ENCODE measurements around the gene AMIGO1.

The AMIGO1 gene

GRCh38 chr1:109535481-109535880 is 26.0 kb upstream of the AMIGO1 start:
- DNase-seq: no peak
- in situ Hi-C loops (cut with MboI; ENCODE audit: low pct_unique_long_range_greater_than_20kb, low sequenced_read_pairs): loop anchor here (25.0 kb wide), 1 partner anchor 452 kb away; the partner anchor contains the start of gene AHCYL1

GRCh38 chr1:109534307-109534858 is 24.9 kb upstream of the AMIGO1 start:
- DNase-seq: no peak
- in situ Hi-C loops (cut with MboI; ENCODE audit: low pct_unique_long_range_greater_than_20kb, low sequenced_read_pairs): loop anchor here (25.0 kb wide), 1 partner anchor 453 kb away; the partner anchor contains the start of gene AHCYL1

DNA sequence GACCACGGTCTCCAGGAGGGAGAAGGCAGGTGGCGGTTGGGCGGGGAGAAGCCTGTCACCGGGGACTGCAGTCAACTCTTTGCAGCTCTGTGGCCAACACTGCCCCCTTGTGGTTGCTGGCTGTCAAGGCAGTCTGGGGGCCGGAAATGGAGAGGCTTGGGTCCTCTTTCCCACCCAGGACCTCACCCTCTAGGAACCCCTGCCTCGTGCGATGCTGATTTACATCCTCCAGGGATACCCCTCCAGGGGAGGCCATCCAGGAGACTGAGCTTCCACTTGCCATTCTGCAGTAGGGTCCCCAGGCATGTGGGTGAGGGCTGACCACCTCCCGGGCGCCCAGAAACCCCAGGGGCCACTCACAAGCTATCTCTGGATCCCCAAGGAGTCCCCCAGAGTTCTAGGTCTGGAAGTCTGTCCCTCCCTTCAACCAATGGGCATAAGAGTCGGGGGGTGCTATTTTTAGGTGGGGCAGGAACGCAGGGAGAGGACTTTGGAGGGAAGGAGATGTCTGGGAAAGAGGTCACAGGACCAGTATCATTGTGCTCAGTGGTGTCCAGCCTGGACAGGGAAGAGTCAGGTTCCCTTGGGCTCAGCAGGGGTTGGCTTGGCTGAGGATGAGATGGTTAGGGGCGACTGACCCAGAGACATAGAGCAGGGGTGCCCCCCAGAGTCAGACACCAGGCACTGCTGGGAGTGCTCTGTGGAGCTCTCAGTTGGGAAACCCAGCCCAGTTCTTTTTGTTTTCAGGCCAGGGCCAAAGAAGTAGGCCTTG is 23.0 kb upstream of the AMIGO1 start:
- DNase-seq: peak; percentile 86
- in situ Hi-C loops (cut with MboI; ENCODE audit: low pct_unique_long_range_greater_than_20kb, low sequenced_read_pairs): loop anchor here (25.0 kb wide), 1 partner anchor 455 kb away; the partner anchor contains the start of gene AHCYL1

GRCh38 chr1:109531826-109532364 is 22.4 kb upstream of the AMIGO1 start:
- in situ Hi-C loops (cut with MboI; ENCODE audit: low pct_unique_long_range_greater_than_20kb, low sequenced_read_pairs): loop anchor here (25.0 kb wide), 1 partner anchor 455 kb away; the partner anchor contains the start of gene AHCYL1
- DNase-seq: no peak

DNA sequence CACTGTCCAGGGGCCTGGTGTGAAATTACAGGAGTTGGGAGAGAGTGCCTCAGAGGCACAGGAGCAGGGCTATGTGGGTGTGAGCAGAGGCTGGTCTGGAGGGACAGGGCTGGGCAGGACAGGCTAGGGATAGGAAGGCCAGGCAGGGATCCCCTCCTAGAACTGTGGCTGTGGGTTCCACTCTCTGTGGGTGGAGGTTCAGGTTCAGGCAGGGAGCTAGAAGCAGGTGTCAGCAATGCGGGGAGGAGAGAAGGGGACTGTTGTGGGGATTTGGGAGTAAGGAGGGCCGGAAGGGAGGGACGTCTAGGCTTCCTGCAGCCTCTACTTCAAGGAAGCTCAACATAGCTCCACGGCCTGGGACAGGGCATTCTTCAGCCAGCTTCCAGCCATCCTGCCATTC is 21.9 kb upstream of the AMIGO1 start:
- in situ Hi-C loops (cut with MboI; ENCODE audit: low pct_unique_long_range_greater_than_20kb, low sequenced_read_pairs): loop anchor here (25.0 kb wide), 1 partner anchor 456 kb away; the partner anchor contains the start of gene AHCYL1
- DNase-seq: no peak

DNA sequence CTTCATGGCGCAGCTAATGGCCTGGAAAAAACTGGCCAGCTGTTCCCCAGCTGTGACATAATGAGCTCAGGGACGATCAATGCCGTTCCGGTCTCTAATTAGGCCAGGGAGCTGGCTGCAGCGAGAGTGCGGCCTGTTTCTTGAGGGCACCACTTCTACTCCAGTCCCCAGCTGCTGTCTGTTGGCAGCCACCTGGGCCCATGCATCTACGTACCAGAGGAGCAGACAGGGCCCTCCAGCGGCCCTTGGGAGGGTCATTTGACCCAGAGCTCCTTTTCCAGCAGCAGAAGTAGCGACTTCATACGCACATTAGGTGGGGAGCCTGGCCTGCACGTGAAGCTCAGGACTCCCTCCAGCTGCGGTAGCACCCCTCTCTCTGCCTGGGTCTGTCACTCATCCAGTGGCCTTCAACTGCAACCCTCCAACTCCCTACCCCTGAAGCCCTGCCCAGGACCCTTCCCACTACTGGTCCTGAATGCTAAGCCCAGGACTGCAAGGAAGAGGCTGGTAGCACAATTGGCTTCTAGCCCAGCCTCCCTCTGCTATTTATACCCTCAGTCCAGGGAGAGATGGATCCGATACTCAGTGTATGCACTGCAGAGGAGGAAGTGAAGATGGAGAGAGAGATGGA is 21.0 kb upstream of the AMIGO1 start:
- in situ Hi-C loops (cut with MboI; ENCODE audit: low pct_unique_long_range_greater_than_20kb, low sequenced_read_pairs): loop anchor here (25.0 kb wide), 1 partner anchor 457 kb away; the partner anchor contains the start of gene AHCYL1
- no peak for DNase-seq

DNA sequence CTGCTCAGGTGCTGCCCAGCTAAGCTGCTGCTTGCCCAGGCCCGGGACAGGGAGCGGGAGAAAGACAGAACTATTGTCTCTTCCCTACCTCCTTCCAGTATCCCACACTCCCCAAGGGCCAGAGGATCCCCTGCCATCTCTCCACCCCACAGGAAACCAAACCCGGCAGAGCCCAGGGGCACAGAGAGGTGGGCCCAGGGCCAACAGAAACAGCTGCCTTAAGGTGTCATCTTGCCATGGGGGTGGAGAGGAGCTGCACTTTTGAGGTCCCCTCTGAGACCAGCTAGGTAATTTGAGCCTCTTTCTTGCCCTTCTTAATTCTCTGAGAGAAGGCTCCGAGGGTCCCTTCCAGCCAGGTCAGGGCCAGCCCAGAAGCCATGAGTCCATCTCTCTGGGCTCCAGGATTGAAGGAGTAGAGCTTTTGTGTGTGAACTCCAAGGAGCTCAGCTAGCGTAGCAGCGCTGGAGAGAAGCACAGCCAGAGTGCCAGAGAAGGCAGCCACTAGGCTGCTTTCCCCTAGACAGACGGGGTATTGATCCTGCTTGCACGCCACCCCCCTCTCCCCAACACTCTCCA is 20.4 kb upstream of the AMIGO1 start:
- in situ Hi-C loops (cut with MboI; ENCODE audit: low pct_unique_long_range_greater_than_20kb, low sequenced_read_pairs): loop anchor here (25.0 kb wide), 1 partner anchor 457 kb away; the partner anchor contains the start of gene AHCYL1
- no peak for DNase-seq

DNA sequence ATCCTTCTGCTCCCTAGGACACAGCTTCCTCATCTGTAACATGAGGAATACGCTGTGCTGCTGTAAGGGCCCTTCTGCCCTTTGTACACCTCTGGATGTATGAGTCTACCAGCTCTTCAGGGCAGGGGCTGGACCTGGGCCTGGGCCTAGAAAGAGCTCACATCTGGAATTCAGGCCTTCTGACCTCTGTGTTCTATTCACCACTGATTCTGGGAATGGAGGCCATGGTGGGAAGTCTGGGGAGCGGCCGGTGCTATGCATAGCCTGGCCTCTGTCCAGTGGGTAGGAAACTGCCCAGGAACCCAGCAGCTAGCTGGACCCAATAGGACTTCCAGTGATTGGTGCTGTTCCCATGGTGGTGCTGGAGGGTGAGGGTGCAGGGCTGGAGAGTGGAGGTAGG is 19.2 kb upstream of the AMIGO1 start:
- DNase-seq: no peak
- in situ Hi-C loops (cut with MboI; ENCODE audit: low pct_unique_long_range_greater_than_20kb, low sequenced_read_pairs): loop anchor here (25.0 kb wide), 1 partner anchor 459 kb away; the partner anchor contains the start of gene AHCYL1

GRCh38 chr1:109527846-109528695 is 18.5 kb upstream of the AMIGO1 start:
- DNase-seq: no peak
- in situ Hi-C loops (cut with MboI; ENCODE audit: low pct_unique_long_range_greater_than_20kb, low sequenced_read_pairs): loop anchor here (25.0 kb wide), 1 partner anchor 459 kb away; the partner anchor contains the start of gene AHCYL1

GRCh38 chr1:109527098-109527811 is 17.7 kb upstream of the AMIGO1 start:
- no peak for DNase-seq
- in situ Hi-C loops (cut with MboI; ENCODE audit: low pct_unique_long_range_greater_than_20kb, low sequenced_read_pairs): loop anchor here (25.0 kb wide), 1 partner anchor 460 kb away; the partner anchor contains the start of gene AHCYL1

- DNase-seq: no peak
- in situ Hi-C loops (cut with MboI; ENCODE audit: low pct_unique_long_range_greater_than_20kb, low sequenced_read_pairs): no loop called here
Measured at GRCh38 chr1:109523706-109524105, 14.2 kb upstream of the AMIGO1 start.

GRCh38 chr1:109522026-109522425 is 12.5 kb upstream of the AMIGO1 start:
- no peak for DNase-seq
- in situ Hi-C loops (cut with MboI; ENCODE audit: low pct_unique_long_range_greater_than_20kb, low sequenced_read_pairs): no loop called here

- in situ Hi-C loops (cut with MboI; ENCODE audit: low pct_unique_long_range_greater_than_20kb, low sequenced_read_pairs): no loop called here
- no peak for DNase-seq
Measured at GRCh38 chr1:109521002-109521951, 11.8 kb upstream of the AMIGO1 start.

DNA sequence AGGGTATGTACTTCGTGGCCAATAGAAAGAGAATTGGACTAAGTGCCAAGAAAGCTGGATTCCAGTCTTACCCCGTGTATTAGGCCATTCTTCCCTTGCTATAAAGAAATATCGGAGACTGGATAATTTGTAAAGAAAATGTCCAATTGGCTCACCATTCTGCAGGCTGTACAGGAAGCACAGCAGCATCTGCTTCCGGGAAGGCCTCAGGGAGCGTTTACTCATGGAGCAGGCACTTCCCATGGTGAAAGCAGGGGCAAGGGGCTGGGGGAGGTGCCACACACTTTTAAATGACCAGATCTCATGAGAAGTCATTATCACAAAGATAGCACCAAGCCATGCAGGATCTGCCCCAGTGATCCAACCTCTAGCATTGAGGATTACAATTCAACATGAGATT is 7.8 kb upstream of the AMIGO1 start:
- DNase-seq: no peak
- in situ Hi-C loops (cut with MboI; ENCODE audit: low pct_unique_long_range_greater_than_20kb, low sequenced_read_pairs): no loop called here

DNA sequence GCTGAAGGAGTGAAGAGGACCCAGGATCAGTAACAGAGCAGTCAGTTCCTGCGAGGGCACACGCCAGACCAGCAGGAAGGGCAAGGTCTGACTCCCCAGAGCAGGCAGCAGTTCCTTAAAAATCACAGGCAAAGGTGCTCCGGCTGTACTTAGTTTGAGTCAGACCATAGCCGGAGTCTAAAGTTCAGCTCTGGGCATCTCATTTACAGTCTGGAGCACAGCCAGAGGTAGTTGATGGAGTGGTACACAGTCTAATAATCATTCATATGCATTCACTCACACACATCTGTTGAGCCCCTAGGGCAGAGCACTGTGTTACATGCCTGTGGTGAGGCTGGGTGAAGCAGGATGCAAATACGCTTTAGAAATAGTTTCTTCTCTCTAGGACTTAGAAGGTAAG is 7.3 kb upstream of the AMIGO1 start:
- in situ Hi-C loops (cut with MboI; ENCODE audit: low pct_unique_long_range_greater_than_20kb, low sequenced_read_pairs): no loop called here
- no peak for DNase-seq

GRCh38 chr1:109514846-109515245 is 5.3 kb upstream of the AMIGO1 start:
- in situ Hi-C loops (cut with MboI; ENCODE audit: low pct_unique_long_range_greater_than_20kb, low sequenced_read_pairs): no loop called here
- no peak for DNase-seq
